ENCODE results near the gene SORCS2. TPM values are rescaled to one million over a fixed set of nuclear protein-coding genes. Genes with fewer than 3 reads are reported as not detected.

The SORCS2 gene
- total and polyA plus RNA-seq, 12 donors, result 0.25 to 5.4 (median 2.2) TPM

- ATAC-seq, result peak in 4 of 8 donors; percentile 14 to 60 (median 32)
Observed at GRCh38 chr4:7332216-7333023, 140.1 kb downstream of the SORCS2 start.

GRCh38 chr4:7333024-7333780 is 140.9 kb downstream of the SORCS2 start:
- Histone ChIP-seq H3K27ac (no peak overlapping the region), H3K36me3 (no peaks in the 10 kb centered on the region), H3K27me3 (no peaks in the 10 kb centered on the region), H3K4me1 (peaks cover 0 to 38% (median 3%) of the 10 kb centered on the region in 9 donors), H3K9me3 (no peaks in the 10 kb centered on the region), H3K4me3 (no peak overlapping the region)
- ATAC-seq (no peak), DNase-seq (no peak)
- no peak for TF ChIP-seq CTCF (IDR thresholded peaks at IDR 0.05)
- intact Hi-C loops (cut with DNase I), result loop anchor here in 1 of 10 donors (10.0 kb wide), 1 partner anchor 382 kb away; no protein-coding TSS in a partner anchor
- 77 to 81% methylated on average over 16 of the region's 16 CpGs for WGBS, 2 donors

More at GRCh38 chr4:7332216-7333023, 140.1 kb downstream of the SORCS2 start:
- peaks cover 0 to 38% (median 3%) of the 10 kb centered on the region in 9 donors for H3K4me1 ChIP-seq
- no peak overlapping the region for H3K27ac ChIP-seq
- no peaks in the 10 kb centered on the region for H3K9me3 ChIP-seq
- H3K36me3 ChIP-seq, result no peaks in the 10 kb centered on the region
- H3K4me3 ChIP-seq, result no peak overlapping the region
- intact Hi-C loops (cut with DNase I), result loop anchor here in 1 of 10 donors (10.0 kb wide), 1 partner anchor 382 kb away; no protein-coding TSS in a partner anchor
- TF ChIP-seq CTCF (IDR thresholded peaks at IDR 0.05), result no peak
- WGBS, 2 donors, result 62 to 63% methylated on average over 15 of the region's 15 CpGs
- H3K27me3 ChIP-seq, result no peaks in the 10 kb centered on the region
- DNase-seq, result peak in 1 of 2 donors; percentile 27

- DNase-seq (no peak), ATAC-seq (no peak)
- intact Hi-C loops (cut with DNase I), result loop anchor here in 2 of 10 donors (2.0 to 10.0 kb wide), 2 partner anchors 141 to 381 kb away; partner anchors contain the start of gene SORCS2 (in 1 of the 2)
- Histone ChIP-seq H3K4me1 (peaks cover 0 to 34% (median 3%) of the 10 kb centered on the region in 9 donors), H3K9me3 (peaks cover 0 to under 1% (median 0%) of the 10 kb centered on the region in 11 donors), H3K4me3 (no peak overlapping the region), H3K27me3 (no peaks in the 10 kb centered on the region), H3K36me3 (no peaks in the 10 kb centered on the region), H3K27ac (no peak overlapping the region)
- TF ChIP-seq CTCF (IDR thresholded peaks at IDR 0.05), result no peak
- 66 to 78% methylated on average over 16 of the region's 16 CpGs for WGBS, 2 donors
Observed at GRCh38 chr4:7333801-7334421, 141.6 kb downstream of the SORCS2 start.
